CD4-positive, alpha-beta T cell treated with Interleukin-21 for 1 hour (primary cell): ENCODE results near the gene APLF.
"Not testable (repeated sequence)": the region's sequence is repeated elsewhere in the genome, so short reads cannot be mapped to it uniquely, and the experiment has no call there.

Experiments used
- DNase-seq: peaks from one replicate; pipeline ENCODE4 v3.0.0-alpha.2; 2020

Gene APLF

GRCh38 chr2:68482296-68482820 is 15.0 kb downstream of the APLF start:
- no peak for DNase-seq

- no peak for DNase-seq
These were observed 15.6 kb downstream of the APLF start for GRCh38 chr2:68483011-68483410.

GRCh38 chr2:68487773-68488355 is 20.5 kb downstream of the APLF start:
- DNase-seq, result peak; percentile 44

GRCh38 chr2:68488605-68489004 is 21.2 kb downstream of the APLF start:
- not testable (repeated sequence) for DNase-seq

- no peak for DNase-seq
These were observed 21.9 kb downstream of the APLF start for GRCh38 chr2:68489282-68489681.

GRCh38 chr2:68491582-68491981 is 24.2 kb downstream of the APLF start:
- no peak for DNase-seq

- no peak for DNase-seq
These were observed 31.7 kb downstream of the APLF start for GRCh38 chr2:68499133-68499532.

- no peak for DNase-seq
These were observed 33.3 kb downstream of the APLF start for GRCh38 chr2:68500649-68501048.

- DNase-seq, result no peak
These were observed 34.4 kb downstream of the APLF start for GRCh38 chr2:68501768-68502167.

- no peak for DNase-seq
These were observed 38.3 kb downstream of the APLF start for GRCh38 chr2:68505603-68506159.

- DNase-seq, result no peak
These were observed 38.8 kb downstream of the APLF start for GRCh38 chr2:68506170-68506569.

- DNase-seq, result no peak
These were observed 44.9 kb downstream of the APLF start for GRCh38 chr2:68512326-68512725.

GRCh38 chr2:68512966-68513365 is 45.6 kb downstream of the APLF start:
- DNase-seq, result no peak

GRCh38 chr2:68514316-68514929 is 47.0 kb downstream of the APLF start:
- no peak for DNase-seq

GRCh38 chr2:68516051-68516955 is 48.9 kb downstream of the APLF start:
- DNase-seq, result no peak

GRCh38 chr2:68519236-68519635 is 51.9 kb downstream of the APLF start:
- no peak for DNase-seq

- DNase-seq, result no peak
These were observed 53.7 kb downstream of the APLF start for GRCh38 chr2:68521037-68521436.

GRCh38 chr2:68526943-68527342 is 59.6 kb downstream of the APLF start:
- DNase-seq, result not testable (repeated sequence)

GRCh38 chr2:68527343-68528081 is 60.1 kb downstream of the APLF start:
- DNase-seq, result not testable (repeated sequence)

GRCh38 chr2:68529156-68529555 is 61.8 kb downstream of the APLF start:
- not testable (repeated sequence) for DNase-seq

GRCh38 chr2:68529651-68530050 is 62.3 kb downstream of the APLF start:
- DNase-seq, result not testable (repeated sequence)

- DNase-seq, result no peak
These were observed 68.6 kb downstream of the APLF start for GRCh38 chr2:68536000-68536399.

- DNase-seq, result no peak
These were observed 69.6 kb downstream of the APLF start for GRCh38 chr2:68537011-68537410.
